HepG2 (cell line): ENCODE results near the gene ATG9A. TPM values are rescaled to one million over a fixed set of nuclear protein-coding genes. Genes with fewer than 3 reads are reported as not detected.

Experiments used
- ARID5B ChIP-seq: IDR thresholded peaks from 2 replicates; pipeline ENCODE4 v1.4.0; 2020; ENCODE audit warnings: mild to moderate bottlenecking, missing genetic modification reagents
- ARNT ChIP-seq: fragments of 450-650 bp; IDR thresholded peaks from 2 replicates; pipeline ENCODE4 v1.6.1; 2017
- FOXP4 ChIP-seq: sonication (generic); formaldehyde crosslinking; IDR thresholded peaks from 2 replicates; pipeline ENCODE4 v1.4.0; 2020; ENCODE audit warnings: missing genetic modification reagents
- KDM1A ChIP-seq: IDR thresholded peaks from 2 replicates; pipeline ENCODE4 v1.6.1; 2016; ENCODE audit warnings: missing compliant biosample characterization
- RBAK ChIP-seq: sonication (generic); formaldehyde crosslinking; IDR thresholded peaks from 2 replicates; pipeline ENCODE4 v1.5.1; 2020; ENCODE audit warnings: mild to moderate bottlenecking, missing genetic modification reagents
- SIN3B ChIP-seq: fragments of 150-350 bp; IDR thresholded peaks from 2 replicates; pipeline ENCODE4 v1.6.1; 2014; ENCODE audit warnings: low read length
- TP53 ChIP-seq: sonication (generic); formaldehyde crosslinking; conservative IDR thresholded peaks from 2 replicates; pipeline ENCODE4 v1.4.0; 2020; ENCODE audit warnings: missing genetic modification reagents
- U2AF1 ChIP-seq: fragments of 200-400 bp; formaldehyde crosslinking; optimal IDR thresholded peaks from 2 replicates; pipeline ENCODE3; 2017; ENCODE audit warnings: mild to moderate bottlenecking, low read depth, low read length
- ZMYM3 ChIP-seq: sonication (generic); formaldehyde crosslinking; IDR thresholded peaks from 2 replicates; pipeline ENCODE4 v1.5.1; 2020; ENCODE audit warnings: mild to moderate bottlenecking, missing genetic modification reagents
- ZNF430 ChIP-seq: sonication (generic); formaldehyde crosslinking; IDR thresholded peaks from 2 replicates; pipeline ENCODE4 v1.9.0; 2021; ENCODE audit warnings: mild to moderate bottlenecking, missing genetic modification reagents
- ZNF564 ChIP-seq: sonication (generic); formaldehyde crosslinking; IDR thresholded peaks from 2 replicates; pipeline ENCODE4 v1.8.1; 2023; ENCODE audit warnings: mild to moderate bottlenecking, missing genetic modification reagents
- ZNF775 ChIP-seq: sonication (generic); formaldehyde crosslinking; IDR thresholded peaks from 2 replicates; pipeline ENCODE4 v1.4.0; 2020; ENCODE audit warnings: missing genetic modification reagents, mild to moderate bottlenecking, moderate library complexity, borderline replicate concordance
- polyA plus RNA-seq, 8 experiments: library from polyadenylated mRNA; depleted of rRNA in 3 of 8; stranded (reverse) in 7 of 8; unstranded in 1 of 8; fragments of >200 nt; fragmentation: Illumina TruSeq in 4 of 8; extraction: Trizol in 4 of 8; gene quantifications; 2 replicates each; pipeline versions ENCODE4 v1.2.1 to v1.2.3, GENCODE V29; 2011 to 2016; ENCODE audit warnings: low read depth in 4 of 8, missing spikeins in 1 of 8, mixed read lengths in 1 of 8; ENCODE audit not compliant: insufficient read depth in 1 of 8
- total RNA-seq, 5 experiments: library from RNA; depleted of rRNA; stranded (reverse); fragments of >200 nt; fragmentation: Illumina TruSeq; extraction: Trizol; gene quantifications; 2 replicates each; pipeline ENCODE4 v1.2.3, GENCODE V29; 2016; ENCODE audit warnings: low read depth in 1 of 5
- TF ChIP-seq, protein P1 (sequence below): sonication (generic); formaldehyde crosslinking; IDR thresholded peaks from 2 replicates; pipeline ENCODE4 v1.4.0; 2020; ENCODE audit warnings: missing genetic modification reagents; ENCODE audit errors: not compliant biosample characterization
- TF ChIP-seq, protein P2 (sequence below): sonication (generic); formaldehyde crosslinking; conservative IDR thresholded peaks from 2 replicates; pipeline ENCODE4 v1.8.0; 2022; ENCODE audit warnings: mild to moderate bottlenecking, moderate library complexity, missing genetic modification reagents
- TF ChIP-seq, protein P3 (sequence below): IDR thresholded peaks from 2 replicates; pipeline ENCODE4 v1.6.1; 2016; ENCODE audit warnings: low read depth, missing genetic modification reagents, missing compliant biosample characterization

The ATG9A gene
- total and polyA plus RNA-seq, 2 of the 13 experiments (the other 11 are each of a cell fraction or from before 2014, with no cell fraction given) = 35.0 to 131 TPM

DNA sequence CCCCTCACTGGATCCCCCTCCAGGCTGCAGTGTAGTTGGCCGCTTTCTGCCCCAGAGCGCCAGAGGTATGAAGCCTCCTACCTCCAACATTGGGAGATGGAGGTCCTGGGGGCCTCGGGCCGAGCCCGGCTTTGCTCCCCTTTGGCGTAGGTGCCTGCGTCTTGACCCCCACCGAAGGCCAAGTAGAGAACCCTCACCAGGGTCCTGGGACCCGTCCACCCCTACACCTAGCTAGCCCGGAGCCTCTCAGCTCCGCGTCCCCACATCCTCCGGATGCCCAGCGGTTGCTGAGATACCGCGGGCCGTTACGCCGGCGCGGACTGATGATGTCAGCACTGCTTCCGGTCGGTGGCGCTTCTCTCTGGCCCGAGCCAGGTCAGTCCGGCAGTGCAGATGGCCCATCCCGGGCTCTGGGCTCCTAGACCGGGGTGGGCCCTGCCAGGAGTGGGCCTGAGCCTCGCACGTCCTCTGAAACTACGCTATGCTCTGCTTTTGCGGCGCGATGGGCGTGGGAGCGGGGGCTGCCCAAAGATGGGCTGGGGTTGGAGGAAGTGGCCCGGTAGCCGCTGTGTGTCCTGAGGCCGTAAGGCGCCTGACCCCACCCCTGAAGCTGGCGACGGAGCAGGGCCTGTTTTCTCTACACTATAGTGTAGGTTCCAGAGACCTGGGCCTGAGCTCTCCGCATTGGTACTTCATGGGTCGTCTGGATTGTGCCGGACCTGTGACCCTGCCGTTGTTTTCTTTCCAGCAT, 15.9 kb upstream of the ATG9A start, which contains the start of the genes GLB1L and STK16 (continued):
- TF ChIP-seq, protein P1, sequence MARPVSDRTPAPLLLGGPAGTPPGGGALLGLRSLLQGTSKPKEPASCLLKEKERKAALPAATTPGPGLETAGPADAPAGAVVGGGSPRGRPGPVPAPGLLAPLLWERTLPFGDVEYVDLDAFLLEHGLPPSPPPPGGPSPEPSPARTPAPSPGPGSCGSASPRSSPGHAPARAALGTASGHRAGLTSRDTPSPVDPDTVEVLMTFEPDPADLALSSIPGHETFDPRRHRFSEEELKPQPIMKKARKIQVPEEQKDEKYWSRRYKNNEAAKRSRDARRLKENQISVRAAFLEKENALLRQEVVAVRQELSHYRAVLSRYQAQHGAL (CRISPR knock-in tag) = no peak
- no peak for TF ChIP-seq ZNF775
- peak; percentile 59; the same call in 1 of the 2 replicates for TF ChIP-seq KDM1A (CRISPR knock-in tag)
- no peak for TF ChIP-seq ZNF564 (CRISPR knock-in tag)
- peak; percentile 95 for TF ChIP-seq U2AF1
- no peak for TF ChIP-seq RBAK
- peak; percentile 91 for TF ChIP-seq ZNF430 (CRISPR knock-in tag)
- peak; percentile 93 for TF ChIP-seq SIN3B
- TF ChIP-seq, protein P2, sequence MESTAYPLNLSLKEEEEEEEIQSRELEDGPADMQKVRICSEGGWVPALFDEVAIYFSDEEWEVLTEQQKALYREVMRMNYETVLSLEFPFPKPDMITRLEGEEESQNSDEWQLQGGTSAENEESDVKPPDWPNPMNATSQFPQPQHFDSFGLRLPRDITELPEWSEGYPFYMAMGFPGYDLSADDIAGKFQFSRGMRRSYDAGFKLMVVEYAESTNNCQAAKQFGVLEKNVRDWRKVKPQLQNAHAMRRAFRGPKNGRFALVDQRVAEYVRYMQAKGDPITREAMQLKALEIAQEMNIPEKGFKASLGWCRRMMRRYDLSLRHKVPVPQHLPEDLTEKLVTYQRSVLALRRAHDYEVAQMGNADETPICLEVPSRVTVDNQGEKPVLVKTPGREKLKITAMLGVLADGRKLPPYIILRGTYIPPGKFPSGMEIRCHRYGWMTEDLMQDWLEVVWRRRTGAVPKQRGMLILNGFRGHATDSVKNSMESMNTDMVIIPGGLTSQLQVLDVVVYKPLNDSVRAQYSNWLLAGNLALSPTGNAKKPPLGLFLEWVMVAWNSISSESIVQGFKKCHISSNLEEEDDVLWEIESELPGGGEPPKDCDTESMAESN = peak; percentile 92
- peak; percentile 64; the same call in 1 of the 2 replicates for TF ChIP-seq FOXP4 (CRISPR knock-in tag)
- no peak for TF ChIP-seq ZMYM3 (CRISPR knock-in tag)
- TF ChIP-seq ARNT = no peak
- peak; percentile 74 for TF ChIP-seq ARID5B (CRISPR knock-in tag)
- TF ChIP-seq TP53 (CRISPR knock-in tag) = peak; percentile 87; the same call in 1 of the 2 replicates
- TF ChIP-seq, protein P3, sequence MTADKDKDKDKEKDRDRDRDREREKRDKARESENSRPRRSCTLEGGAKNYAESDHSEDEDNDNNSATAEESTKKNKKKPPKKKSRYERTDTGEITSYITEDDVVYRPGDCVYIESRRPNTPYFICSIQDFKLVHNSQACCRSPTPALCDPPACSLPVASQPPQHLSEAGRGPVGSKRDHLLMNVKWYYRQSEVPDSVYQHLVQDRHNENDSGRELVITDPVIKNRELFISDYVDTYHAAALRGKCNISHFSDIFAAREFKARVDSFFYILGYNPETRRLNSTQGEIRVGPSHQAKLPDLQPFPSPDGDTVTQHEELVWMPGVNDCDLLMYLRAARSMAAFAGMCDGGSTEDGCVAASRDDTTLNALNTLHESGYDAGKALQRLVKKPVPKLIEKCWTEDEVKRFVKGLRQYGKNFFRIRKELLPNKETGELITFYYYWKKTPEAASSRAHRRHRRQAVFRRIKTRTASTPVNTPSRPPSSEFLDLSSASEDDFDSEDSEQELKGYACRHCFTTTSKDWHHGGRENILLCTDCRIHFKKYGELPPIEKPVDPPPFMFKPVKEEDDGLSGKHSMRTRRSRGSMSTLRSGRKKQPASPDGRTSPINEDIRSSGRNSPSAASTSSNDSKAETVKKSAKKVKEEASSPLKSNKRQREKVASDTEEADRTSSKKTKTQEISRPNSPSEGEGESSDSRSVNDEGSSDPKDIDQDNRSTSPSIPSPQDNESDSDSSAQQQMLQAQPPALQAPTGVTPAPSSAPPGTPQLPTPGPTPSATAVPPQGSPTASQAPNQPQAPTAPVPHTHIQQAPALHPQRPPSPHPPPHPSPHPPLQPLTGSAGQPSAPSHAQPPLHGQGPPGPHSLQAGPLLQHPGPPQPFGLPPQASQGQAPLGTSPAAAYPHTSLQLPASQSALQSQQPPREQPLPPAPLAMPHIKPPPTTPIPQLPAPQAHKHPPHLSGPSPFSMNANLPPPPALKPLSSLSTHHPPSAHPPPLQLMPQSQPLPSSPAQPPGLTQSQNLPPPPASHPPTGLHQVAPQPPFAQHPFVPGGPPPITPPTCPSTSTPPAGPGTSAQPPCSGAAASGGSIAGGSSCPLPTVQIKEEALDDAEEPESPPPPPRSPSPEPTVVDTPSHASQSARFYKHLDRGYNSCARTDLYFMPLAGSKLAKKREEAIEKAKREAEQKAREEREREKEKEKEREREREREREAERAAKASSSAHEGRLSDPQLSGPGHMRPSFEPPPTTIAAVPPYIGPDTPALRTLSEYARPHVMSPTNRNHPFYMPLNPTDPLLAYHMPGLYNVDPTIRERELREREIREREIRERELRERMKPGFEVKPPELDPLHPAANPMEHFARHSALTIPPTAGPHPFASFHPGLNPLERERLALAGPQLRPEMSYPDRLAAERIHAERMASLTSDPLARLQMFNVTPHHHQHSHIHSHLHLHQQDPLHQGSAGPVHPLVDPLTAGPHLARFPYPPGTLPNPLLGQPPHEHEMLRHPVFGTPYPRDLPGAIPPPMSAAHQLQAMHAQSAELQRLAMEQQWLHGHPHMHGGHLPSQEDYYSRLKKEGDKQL (CRISPR knock-in tag) = peak; percentile 57; the same call in 1 of the 2 replicates
